Measurements from ENCODE around the gene TGIF1.

- no peak for TF ChIP-seq CTCF (IDR thresholded peaks at IDR 0.05 in 4 of 5, conservative IDR thresholded peaks at IDR 0.05 in 1 of 5)
- TF ChIP-seq POLR2A (IDR thresholded peaks at IDR 0.05), result no peak
These were observed 50.0 kb downstream of the TGIF1 start for GRCh38 chr18:3500016-3500415.

All from gastrocnemius medialis (tissue), 4 donors.